Measurements from ENCODE around the gene ADK. TPM values are rescaled to one million over a fixed set of nuclear protein-coding genes. Genes with fewer than 3 reads are reported as not detected.

Gene ADK
- total and polyA plus RNA-seq, 2 donors (not counting 3 experiments of a cell fraction or from before 2014, with no cell fraction given), result 11.7 to 46.5 TPM

GRCh38 chr10:74650613-74651012, 499.6 kb downstream of the ADK start:
- DNase-seq (ENCODE audit: low read depth, low spot score), result no peak
- Histone ChIP-seq H3K4me2 (ENCODE audit: insufficient read depth, low read length) (no peak overlapping the region), H3K4me3 (replicated peaks in 1 of 3; ENCODE audit: insufficient read depth in 1 of 3, low read depth in 1 of 3, low read length in 3 of 3) (no peak overlapping the region), H3K9ac (replicated peaks; ENCODE audit: extremely low read depth, insufficient read depth, low read length) (no peak overlapping the region), H3K9me3 (replicated peaks; ENCODE audit: control insufficient read depth, insufficient read depth, low read length) (no peaks in the 10 kb centered on the region), H3K27ac (ENCODE audit: insufficient read depth, low read depth, low read length) (no peak overlapping the region), H3K4me1 (ENCODE audit: control insufficient read depth, extremely low read depth, insufficient read depth, low read length) (no peaks in the 10 kb centered on the region), H3K79me2 (ENCODE audit: control insufficient read depth, insufficient read depth, low read length) (no peaks in the 10 kb centered on the region), H4K20me1 (replicated peaks; ENCODE audit: control insufficient read depth, extremely low read depth, insufficient read depth, low read length) (no peaks in the 10 kb centered on the region), H3K9me1 (replicated peaks; ENCODE audit: control insufficient read depth, extremely low read depth, insufficient read depth, low read length) (no peaks in the 10 kb centered on the region), H3K36me3 (ENCODE audit: control insufficient read depth in 2 of 2, extremely low read depth in 1 of 2, insufficient read depth in 2 of 2, low read length in 2 of 2) (no peaks in the 10 kb centered on the region), H2AFZ (ENCODE audit: low read depth, low read length) (no peak overlapping the region), H3K27me3 (ENCODE audit: control insufficient read depth in 2 of 2, insufficient read depth in 2 of 2, low read length in 2 of 2) (no peaks in the 10 kb centered on the region)
- BruUV-seq (replicated peaks), result no TSS peak
- ChIA-PET POLR2A (no interaction called here), CTCF (interaction anchor here (1.1 kb wide), 1 partner anchor 16 kb away, joined by 3 read pairs; no protein-coding TSS in a partner anchor)
- intact Hi-C loops (cut with micrococcal nuclease) (no loop called here), dilution Hi-C loops (cut with MboI; ENCODE audit: extremely low pct_ligation_motif_present, low sequenced_read_pairs) (no loop called here)
- FAIRE-seq, result no peak
- TF ChIP-seq JUN (IDR thresholded peaks at IDR 0.05; ENCODE audit: borderline replicate concordance, insufficient read depth, insufficient read length, low read depth) (no peak), FOS (IDR thresholded peaks at IDR 0.05; ENCODE audit: borderline replicate concordance, insufficient read depth, low read length) (no peak), MAX (IDR thresholded peaks at IDR 0.05; ENCODE audit: insufficient read depth, insufficient read length) (no peak), MYC (IDR thresholded peaks at IDR 0.05; ENCODE audit: low read depth, low read length) (no peak), POLR2A (IDR thresholded peaks at IDR 0.05; ENCODE audit: low read depth, low read length) (no peak), CTCF (IDR thresholded peaks at IDR 0.05; ENCODE audit: extremely low read depth in 1 of 2, insufficient read depth in 1 of 2, low read depth in 1 of 2, low read length in 2 of 2) (no peak), POLR2AphosphoS5 (IDR thresholded peaks at IDR 0.05; ENCODE audit: insufficient read depth, low read depth, low read length) (no peak), GATA2 (IDR thresholded peaks at IDR 0.05; ENCODE audit: insufficient read depth, insufficient read length, low read depth, low read length) (no peak), EZH2 (IDR thresholded peaks at IDR 0.05; ENCODE audit: borderline replicate concordance, low read depth, low read length, severe bottlenecking) (no peak)

All from endothelial cell of umbilical vein (primary cell).